Gastrocnemius medialis (tissue), 4 donors: ENCODE measurements around the gene ADAMTSL2.

Experiments
- POLR2A ChIP-seq, 2 donors: fragments of 450-650 bp; IDR thresholded peaks; one replicate each; pipeline ENCODE4 v1.6.1; 2017; ENCODE audit warnings: antibody characterized with exemption in 2 of 2, mild to moderate bottlenecking in 2 of 2, moderate library complexity in 2 of 2
- TF ChIP-seq, protein P1 (sequence below), 5 experiments: fragments of 450-650 bp in 3 of 5; fragments of 200-600 bp in 2 of 5; sonication (generic) in 2 of 5; IDR thresholded peaks in 4 of 5; conservative IDR thresholded peaks in 1 of 5; 1 replicate in 4 of 5; 2 replicates in 1 of 5; pipeline ENCODE4 v1.5.1; 2016 to 2019; ENCODE audit warnings: antibody characterized with exemption in 5 of 5, mild to moderate bottlenecking in 3 of 5, moderate library complexity in 3 of 5

DNA sequence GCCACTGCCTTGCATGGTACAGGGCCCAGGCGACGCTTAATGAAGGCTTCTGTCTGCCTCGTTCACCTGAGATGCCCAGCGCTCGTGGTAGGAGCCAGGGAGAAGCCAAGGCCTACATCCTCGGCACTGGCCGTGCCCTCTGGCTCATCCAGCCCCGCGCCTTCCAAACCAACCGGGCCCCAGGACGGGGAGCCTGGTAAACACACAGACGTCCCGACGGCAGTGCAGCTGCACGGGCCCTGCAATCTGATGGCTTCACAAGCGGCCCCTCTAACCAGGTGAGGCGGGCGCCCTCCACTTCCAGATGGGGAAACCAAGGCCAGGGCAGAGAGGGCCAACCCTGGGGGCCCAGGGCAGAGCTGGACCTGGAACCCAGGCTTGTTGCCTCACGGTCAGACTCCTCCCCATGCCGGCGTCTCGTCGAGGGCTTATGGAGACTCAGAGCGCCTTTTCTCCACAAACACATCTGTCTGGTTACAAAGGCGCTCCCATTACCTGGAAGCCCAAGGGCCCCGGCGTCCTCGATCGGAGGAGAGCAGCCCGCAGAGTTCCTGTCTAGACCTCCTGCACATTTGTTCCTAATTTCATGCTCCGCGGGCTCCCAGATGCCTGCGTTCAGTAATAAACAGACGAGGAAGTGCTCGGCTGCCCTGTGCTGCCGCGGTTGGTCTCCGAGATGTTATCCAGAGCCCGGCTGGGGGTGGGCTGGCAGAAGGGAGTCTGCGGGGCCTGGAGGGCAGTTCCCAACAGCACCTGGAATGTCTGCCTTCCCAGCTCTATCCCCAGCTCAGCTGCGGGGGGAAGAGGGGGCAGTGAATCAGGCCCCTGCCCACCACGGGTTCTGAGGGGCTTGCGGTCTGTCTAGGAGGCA is 51.2 kb downstream of the ADAMTSL2 start:
- TF ChIP-seq, protein P1, sequence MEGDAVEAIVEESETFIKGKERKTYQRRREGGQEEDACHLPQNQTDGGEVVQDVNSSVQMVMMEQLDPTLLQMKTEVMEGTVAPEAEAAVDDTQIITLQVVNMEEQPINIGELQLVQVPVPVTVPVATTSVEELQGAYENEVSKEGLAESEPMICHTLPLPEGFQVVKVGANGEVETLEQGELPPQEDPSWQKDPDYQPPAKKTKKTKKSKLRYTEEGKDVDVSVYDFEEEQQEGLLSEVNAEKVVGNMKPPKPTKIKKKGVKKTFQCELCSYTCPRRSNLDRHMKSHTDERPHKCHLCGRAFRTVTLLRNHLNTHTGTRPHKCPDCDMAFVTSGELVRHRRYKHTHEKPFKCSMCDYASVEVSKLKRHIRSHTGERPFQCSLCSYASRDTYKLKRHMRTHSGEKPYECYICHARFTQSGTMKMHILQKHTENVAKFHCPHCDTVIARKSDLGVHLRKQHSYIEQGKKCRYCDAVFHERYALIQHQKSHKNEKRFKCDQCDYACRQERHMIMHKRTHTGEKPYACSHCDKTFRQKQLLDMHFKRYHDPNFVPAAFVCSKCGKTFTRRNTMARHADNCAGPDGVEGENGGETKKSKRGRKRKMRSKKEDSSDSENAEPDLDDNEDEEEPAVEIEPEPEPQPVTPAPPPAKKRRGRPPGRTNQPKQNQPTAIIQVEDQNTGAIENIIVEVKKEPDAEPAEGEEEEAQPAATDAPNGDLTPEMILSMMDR (IDR thresholded peaks at IDR 0.05 in 4 of 5, conservative IDR thresholded peaks at IDR 0.05 in 1 of 5): no peak
- TF ChIP-seq POLR2A (IDR thresholded peaks at IDR 0.05): no peak
